HG03025 (cell line): Measurements from ENCODE around the gene GGT6.

Source experiments
- ATAC-seq: cut with Tn5 transposase; IDR thresholded peaks from one replicate; pipeline ENCODE4 v1.9.1; 2021; ENCODE audit warnings: mild to moderate bottlenecking, moderate library complexity; ENCODE audit not compliant: unreplicated experiment, low FRiP score

The GGT6 gene

DNA sequence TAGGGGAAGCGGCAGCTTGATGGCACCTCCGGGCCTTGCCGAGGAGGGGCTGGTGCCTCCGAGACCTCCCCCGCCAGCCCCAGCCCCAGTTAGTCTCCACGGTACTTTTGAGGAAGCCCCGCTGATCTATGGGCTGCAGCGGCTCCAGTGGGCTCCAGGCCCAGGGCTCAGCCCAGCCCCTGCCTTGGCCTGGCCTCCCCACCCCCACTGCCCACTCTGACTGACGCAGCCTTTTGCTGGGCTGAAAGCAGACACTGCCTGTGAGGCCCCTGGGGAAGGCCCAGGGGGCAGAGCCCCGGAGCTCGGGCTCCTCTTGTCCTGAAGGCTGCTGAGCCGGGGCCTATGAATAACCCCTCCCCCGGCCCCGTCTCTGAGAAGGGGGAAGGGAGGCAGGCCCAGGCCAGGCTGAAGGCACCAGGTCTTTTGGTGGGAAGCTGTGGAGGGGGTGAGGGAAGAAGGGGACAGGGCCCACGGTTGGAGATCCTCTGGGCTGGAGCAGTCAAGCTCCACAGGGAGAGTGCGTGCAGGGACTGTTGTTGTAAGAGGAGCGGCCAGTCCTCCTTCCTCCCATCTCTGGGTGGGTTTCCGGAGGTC, 16.4 kb upstream of the GGT6 start:
- ATAC-seq: no peak

DNA sequence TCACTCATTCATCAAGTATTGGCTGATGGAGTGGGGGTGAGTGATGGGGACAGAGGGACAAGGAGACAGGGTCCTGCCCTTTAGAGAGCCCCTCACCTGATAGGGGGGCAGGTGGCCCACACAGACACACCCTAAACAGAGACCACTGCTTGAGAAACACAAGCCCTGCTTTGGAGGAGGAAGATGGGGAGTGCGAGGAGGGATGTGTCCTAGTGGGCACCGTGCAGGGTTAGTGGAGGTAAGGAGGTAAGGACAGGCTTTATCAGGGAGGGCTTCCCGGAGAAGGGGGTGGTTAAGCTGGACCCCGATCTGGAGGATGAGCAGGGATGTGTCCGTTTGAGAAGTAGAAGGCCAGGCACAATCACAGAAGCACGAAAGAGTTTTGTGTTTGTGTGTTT, 15.8 kb upstream of the GGT6 start:
- no peak for ATAC-seq

DNA sequence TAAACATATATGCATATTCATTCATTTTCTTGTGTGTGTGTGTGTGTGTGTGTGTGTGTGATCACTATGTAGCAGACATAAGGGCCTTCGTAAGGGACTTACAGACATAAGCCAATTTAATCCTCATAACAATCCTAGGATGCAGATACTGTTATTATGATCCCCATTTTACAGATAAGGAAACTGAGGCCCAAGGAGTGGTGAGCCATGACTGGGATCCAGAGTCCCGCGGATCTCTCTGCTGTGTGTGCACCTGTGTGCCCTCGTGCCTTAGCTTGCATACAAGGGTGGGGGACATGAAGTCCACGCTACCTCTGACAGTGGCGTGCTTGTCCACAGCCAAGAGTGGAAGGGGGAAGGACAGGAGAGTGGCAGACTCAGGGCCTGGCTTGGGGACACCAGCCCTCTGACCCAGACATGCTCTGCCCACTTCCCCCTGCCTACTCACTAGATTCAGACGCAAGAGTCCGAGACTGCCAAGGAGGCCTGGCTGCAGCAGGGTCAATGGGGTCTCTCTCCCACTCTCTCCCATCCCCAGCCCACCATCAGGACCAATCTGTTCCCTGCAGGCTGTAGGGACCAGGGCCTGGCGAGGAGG, 14.2 kb upstream of the GGT6 start:
- ATAC-seq: no peak

DNA sequence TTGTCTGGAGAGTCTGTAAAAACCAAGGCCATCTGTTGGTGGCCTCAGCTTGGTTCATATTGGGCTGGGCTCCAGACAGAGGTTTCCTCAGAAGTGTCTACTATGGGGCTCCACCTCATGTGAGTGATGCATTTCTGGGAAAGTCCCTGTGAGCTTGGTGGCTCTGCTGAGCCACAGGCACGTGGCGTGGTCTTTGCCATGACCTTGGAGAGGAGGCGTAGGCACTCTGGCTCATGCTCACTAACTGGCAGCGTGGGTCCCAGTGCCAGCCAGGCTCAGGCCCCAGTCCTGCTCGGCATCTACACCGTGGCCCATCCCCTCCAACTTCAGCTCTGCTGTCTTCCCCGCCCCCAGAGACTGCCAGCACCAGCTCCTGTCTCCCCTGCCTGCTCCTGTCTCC, 13.3 kb upstream of the GGT6 start:
- no peak for ATAC-seq

DNA sequence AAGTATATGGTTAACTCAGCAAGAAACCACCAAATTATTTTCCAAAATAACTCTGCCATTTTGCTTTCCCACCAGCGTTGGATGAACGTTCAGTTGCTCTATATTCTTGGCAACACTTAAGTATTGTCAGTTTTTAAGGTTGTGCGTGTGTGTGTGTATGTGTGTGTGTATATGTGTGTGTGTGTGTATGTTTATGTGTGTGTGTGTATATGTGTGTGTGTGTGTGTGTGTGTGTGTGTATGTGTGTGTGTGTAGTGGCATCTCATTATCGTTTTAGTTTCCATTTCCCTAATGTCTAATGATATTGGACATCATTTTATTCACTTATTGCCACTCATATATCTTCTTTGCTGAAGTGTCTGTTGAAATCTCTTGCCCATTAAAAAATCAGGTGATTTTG, 12.7 kb upstream of the GGT6 start:
- ATAC-seq: no peak

GRCh38 chr17:4572131-4572530, 11.8 kb upstream of the GGT6 start:
- ATAC-seq: no peak

- ATAC-seq: no peak
Measured at GRCh38 chr17:4569591-4569990, 9.2 kb upstream of the GGT6 start.

GRCh38 chr17:4566785-4567184, 6.4 kb upstream of the GGT6 start:
- no peak for ATAC-seq

DNA sequence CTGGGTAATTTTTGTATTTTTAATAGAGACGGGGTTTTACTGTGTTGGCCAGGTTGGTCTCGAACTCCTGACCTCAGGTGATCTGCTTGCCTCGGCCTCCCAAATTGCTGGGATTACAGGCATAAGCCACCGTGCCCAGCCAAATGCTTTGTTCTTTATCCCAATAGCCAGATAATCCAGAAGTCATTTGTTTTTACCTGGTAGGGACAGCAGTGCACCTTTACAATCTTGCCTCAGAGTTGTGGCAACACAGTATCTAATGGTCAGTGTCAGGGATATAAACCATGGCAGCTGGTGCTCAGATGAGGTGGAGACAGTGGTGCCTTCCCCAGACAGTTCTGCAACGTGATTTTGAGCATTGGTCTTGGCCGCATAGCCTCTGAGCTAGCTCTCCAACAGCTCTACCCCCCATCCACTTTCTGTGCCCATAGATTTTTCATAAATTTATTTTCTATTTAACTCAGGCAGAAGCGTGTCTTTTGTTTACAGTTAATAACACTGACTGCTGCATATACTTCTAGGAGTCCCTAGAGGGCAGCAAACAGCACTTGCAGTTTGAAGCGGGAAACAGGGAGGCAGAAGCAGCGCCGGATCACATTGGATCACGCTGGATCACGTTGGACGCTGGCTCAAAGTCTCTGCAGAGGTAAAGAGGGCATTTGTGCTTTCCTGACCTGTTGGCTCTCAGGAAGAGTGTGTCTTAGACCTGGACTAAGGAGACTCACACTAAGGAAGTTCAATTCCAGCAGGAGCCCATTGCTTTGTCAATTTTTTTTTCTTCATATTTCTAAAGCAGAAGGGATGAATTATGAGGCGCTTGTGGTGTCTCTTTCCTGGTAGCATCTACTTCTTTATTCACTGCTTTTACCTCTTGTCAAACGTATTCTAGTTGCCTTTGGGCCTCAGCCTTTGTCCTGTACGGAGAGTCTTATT, 5.1 kb upstream of the GGT6 start:
- no peak for ATAC-seq

GRCh38 chr17:4562015-4562969, 1.9 kb upstream of the GGT6 start:
- ATAC-seq: no peak

DNA sequence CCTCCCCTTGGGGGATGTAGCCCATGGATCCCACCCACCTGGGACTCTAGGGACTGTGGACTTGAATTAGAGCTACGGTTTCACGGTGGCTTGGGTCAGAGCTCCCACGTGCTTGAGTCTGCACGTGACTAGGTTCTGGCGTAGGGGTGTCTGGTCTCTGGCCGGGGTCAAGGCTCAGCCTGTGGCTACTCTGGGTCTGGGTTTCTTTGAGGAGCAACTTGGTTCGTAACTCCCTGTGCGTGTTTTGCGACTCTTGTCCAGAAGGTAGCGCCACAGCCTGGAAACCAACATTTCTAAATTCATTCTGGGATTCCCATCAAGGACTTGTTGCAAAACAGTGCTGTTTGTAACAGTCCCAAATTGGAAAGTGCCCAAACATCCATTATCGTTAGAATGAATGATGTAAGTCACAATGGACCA, 470 bp upstream of the GGT6 start:
- no peak for ATAC-seq

DNA sequence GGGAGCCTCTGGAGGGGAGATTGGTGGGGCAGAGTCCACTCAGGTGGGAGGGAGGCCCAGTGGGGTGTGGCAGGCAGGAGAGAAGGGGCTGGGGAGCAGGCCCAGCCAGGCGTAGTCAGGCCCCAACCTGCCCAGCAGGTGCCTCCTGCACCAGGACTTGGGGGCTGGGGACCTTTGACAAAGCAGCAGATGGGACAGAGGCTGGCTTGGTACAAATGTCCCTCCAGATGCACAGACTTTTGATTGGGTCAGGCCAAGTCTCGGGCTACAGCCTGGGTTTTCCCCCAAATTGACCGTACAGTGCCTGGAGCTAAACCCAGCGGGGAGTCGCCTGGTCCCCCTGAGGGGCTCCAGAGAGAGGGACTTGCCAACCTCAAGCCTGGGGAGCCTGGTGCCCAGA, 411 bp downstream of the GGT6 start:
- ATAC-seq: no peak

GRCh38 chr17:4559139-4559791, 1.1 kb downstream of the GGT6 start:
- no peak for ATAC-seq

DNA sequence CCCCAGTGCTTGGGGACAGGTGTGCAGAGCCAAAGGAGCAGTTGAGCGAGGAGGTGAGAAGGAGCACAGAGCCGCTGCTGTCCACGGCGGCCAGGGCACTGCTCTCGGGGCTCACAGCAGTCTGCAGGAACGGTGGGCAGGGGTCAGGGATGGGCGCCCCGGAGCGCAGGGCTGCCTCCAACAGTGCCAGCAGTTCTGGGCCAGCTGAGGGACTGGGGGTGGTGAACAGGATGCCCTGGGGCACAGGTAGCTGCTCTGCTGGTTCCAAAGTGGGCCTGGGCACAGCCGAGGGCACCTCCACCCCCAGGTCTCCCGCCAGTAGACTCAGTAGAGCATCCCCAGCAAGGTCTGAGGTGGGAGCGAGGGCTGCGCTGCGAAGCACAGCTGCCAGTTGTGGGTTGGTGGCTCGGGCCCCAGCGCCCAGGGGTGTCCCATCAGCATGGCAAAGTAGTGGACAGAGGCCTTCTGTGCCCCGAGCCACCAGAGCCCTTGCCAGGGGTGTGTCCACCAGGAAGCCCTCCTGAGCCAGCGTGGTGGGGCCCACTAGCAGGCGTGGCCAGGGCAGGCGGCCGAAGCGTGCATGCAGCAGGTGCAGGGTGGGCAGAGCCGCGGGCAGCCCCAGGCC, 1.9 kb downstream of the GGT6 start:
- no peak for ATAC-seq

DNA sequence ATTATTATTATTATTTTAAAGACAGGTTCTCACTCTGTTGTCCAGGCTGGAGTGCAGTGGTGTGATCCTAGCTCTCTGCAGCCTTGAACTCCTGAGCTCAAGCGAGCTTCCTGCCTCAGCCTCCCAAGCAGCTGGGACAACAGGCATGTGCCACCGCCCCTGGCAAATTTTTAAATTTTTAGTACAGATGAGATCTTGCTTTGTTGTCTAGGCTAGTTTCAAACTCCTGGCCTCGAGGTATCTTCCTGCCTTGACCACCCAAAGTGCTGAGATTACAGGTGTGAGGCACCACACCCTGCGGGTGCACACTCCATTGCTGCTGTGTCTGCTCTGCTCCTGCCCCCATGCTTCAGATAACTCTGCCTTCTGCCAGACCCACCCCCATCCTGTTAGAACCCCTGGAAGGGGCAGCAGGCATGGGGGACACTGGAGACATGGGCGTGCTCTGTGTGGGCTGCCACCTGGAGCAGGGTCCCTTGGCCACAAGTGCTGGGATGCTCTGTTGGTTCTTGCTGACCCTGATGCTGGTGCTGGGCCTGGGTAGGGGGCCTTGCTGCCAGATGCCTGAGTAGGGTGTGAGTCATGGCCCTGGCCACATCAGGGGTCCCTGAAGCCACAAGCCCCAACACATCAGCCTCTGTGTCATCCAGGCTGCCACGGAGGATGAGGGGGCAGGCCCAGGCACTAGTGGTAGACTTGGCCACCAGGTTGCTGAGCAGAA, 2.6 kb downstream of the GGT6 start:
- no peak for ATAC-seq

- ATAC-seq: no peak
Measured at GRCh38 chr17:4556996-4557395, 3.4 kb downstream of the GGT6 start.

- no peak for ATAC-seq
Measured at GRCh38 chr17:4555873-4556759, 4.3 kb downstream of the GGT6 start.
